ENCODE measurements around the gene PKD2.
A peak's percentile ranks its signal among the peaks of the same experiment; 100 is the strongest.
"Not testable (repeated sequence)": the region's sequence is repeated elsewhere in the genome, so short reads cannot be mapped to it uniquely, and the experiment has no call there.

PKD2 gene

DNA sequence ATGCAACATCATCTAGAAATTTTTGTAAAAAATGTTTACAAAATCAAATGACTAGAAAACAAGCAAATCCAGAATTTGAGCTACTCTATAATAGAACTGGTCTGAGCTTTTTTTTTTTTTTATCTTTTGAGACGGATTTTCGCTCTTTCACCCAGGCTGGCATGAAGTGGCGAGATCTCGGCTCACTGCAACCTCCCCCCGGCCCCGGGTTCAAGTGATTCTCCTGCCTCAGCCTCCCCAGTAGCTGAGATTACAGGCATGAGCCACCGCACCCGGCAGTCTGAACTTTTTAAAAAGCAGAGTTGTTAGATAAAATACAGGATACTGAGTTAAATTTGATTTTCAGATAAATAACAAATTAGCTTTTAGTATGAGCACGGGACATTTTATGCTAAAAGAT lies 20.9 kb upstream of the PKD2 start:
- no peak for DNase-seq (ENCODE audit: low read depth in 2 of 2)

DNA sequence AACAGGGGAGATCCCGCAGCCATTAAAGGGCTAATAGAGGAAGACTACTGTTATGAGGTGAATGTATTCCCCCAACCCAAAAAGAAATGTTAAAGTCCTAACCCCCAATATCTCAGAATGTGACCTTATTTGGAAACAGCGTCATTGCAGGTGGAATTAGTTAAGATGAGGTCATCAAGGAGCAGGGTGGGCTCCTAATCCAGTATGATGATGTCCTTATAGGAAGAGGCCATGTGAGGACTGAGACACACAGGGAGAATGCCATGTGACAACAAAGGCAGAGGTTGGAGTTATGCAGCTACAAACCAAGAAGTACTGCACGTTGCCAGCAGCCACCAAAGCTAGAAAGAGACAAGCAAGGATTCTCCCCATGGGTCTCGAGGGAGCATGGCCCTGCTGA lies 17.7 kb upstream of the PKD2 start:
- no peak for DNase-seq (ENCODE audit: low read depth in 2 of 2)

DNA sequence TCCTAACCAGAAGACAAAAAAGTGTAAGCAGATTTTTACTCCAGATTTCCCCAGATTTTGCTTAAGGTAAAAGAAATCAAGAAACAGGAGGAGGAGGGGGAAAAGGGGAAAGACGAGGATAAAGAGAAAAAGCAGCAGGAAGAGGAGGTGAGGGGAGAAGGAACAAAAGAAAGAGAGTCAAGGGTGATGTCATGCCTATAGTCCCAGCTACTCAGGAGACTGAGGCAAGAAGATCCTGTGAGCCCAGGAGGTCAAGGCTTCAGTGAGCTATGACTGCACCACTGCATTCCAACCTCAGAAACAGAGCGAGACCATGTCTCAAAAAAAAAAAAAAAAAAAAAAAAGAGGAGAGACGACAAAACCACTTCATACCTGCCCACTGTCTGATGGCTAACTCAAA lies 12.0 kb upstream of the PKD2 start:
- no peak for DNase-seq (ENCODE audit: low read depth in 2 of 2)

DNA sequence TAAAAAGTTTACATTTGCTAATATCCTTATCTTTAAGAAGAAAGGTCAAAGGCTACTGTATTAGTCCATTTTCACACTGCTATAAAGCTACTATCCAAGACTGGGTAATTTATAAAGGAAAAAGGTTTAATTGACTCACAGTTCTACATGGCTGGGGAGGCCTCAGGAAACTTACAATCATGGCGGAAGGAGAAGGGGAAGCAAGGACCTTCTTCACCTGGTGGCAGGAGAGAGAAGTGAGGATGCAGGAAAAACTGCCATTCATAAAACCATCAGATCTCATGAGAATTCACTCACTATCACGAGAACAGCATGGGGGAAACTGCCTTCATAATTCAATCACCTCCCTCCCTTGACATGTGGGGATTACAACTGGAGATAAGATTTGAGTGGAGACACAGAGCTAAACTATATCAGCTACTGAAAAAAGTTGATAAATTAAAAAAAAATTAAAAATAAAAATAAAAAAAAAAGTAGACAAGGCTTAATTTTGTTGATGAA lies 8.2 kb upstream of the PKD2 start:
- not testable (repeated sequence) for DNase-seq (ENCODE audit: low read depth in 2 of 2)

DNA sequence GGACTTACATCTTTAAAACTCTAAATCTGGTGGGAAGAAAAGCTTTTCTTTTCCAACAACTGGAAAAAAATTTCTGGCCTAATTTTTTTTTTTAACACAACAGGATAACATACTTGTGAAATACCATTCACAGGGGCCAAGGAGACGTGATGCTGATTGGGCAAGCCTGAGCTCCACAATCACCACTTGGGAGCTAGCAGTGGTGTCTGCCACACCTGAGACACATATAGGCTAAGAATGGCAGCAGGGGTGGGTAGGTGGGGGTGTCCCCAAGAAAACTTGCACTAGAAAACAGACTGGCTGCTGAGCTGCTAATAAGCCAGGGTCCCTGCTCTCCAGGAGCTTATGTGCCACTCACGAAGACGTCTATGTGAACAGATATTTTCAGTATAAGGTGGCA lies 5.6 kb upstream of the PKD2 start:
- no peak for DNase-seq (ENCODE audit: low read depth in 2 of 2)

DNA sequence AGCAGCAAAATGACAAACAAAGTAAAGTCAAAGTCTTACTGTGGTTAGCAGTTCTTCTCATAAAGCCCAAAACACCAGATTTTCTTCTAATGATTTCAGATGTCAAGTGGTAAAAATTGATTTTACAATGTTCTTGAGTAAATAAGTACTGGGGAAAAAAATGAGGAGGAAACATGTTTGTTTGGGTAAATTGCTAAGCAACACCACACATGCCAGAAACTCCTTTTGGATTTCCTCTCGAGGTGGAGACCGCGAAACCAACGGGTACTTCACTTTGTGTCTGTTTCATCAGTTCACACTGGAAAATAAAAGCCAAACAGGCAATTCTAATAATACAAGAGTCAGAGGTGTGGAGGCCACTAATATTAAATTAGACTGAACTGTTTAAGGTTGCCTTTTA lies 4.6 kb upstream of the PKD2 start:
- no peak for DNase-seq (ENCODE audit: low read depth in 2 of 2)

DNA sequence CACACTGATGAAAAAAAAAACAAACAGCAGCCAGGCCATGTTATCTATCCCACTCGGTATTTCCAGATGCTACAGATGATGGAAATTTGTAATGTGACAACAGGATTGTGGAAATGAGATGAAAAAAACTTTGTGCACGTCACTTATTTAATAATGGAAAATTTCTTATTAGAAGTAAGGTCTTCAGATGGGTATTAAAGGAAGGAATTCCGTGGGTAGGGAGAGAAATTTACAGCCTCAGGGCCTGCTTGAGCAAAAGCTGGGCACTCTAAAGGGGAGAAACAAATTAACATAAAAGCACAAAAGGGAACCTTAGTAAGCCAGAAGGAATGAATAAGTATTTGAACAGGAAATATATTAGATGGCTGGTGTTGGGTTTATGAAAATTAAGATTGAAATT lies 4.2 kb upstream of the PKD2 start:
- DNase-seq (ENCODE audit: low read depth in 2 of 2), result no peak

DNA sequence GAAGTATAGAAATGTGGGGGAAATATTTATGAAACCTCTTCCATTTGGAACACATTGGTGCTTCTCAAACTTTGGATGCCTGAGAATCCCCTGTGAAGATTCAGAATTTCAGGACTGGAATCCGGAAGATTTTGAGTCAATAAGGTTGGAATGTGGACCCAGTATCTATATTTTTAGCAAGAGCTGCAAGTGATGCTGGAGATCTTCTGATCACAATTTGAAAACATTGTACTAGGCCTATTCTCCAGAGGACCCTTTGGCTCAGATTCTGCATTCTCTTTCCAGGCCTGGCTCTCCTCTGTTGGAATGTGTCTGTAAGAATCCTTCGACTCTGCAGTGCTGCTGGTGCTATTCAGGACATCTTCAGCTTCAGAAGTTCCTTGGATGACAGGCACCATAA lies 2.4 kb upstream of the PKD2 start:
- no peak for DNase-seq (ENCODE audit: low read depth in 2 of 2)

DNA sequence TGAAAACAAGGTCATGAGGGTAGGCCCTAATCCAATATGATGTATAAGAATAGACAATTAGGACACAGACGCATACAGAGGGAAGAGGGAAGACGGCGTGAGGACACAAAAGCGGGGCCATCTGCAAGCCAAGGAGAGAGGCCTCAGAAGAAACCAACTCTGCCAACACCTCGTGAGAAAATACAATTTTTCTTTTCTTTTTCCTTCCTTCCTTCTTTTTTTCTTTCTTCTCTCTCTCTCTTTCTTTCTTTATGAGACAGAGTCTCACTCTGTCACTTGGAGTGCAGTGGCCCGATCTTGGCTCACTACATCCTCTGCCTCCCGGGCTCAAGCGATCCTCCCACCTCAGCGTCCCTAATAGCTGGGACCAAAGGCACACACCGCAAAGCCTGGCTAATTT lies 1.5 kb upstream of the PKD2 start:
- DNase-seq (ENCODE audit: low read depth in 2 of 2), result no peak

DNA sequence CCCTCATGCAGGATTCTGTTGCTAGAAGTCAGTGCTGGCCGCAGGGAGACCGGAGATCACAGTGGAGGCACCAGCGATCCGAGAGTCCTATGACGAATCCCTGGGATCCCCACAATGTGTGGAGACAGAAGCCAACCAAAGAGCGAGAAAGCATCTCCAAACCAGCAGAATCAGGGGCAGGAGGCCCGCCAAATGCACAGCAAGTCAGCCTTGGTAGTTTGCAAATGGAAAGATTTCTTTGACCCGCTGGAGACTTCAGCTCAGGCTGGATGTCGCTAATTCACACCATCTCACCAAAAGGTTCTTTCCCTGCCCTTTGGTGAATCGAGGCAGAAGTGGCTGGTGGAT lies 505 bp upstream of the PKD2 start:
- no peak for DNase-seq (ENCODE audit: low read depth in 2 of 2)

DNA sequence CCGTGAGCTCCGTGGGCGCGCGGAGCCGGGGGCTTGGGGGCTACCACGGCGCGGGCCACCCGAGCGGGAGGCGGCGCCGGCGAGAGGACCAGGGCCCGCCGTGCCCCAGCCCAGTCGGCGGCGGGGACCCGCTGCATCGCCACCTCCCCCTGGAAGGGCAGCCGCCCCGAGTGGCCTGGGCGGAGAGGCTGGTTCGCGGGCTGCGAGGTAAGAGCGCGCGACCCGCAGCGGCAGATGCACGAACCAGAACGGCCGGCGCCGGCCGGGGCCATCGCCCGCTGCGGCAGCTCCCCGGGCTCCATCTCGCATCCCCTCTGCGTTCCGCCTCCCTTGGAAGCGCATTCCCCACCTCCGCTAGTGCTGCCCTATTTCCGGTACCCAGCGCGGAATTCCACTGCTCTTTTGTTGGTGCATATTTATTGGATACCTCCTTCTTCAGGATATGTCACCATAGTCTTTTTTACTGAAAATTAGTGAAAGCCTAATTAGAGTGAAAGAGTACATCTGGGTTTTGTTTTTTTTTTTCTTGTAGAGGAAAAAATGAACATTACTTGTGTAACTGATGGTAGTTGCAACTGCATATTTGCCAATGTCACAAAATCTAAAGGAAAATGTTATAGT lies 797 bp downstream of the PKD2 start:
- peak in 1 of 2 experiments; percentile 16 for DNase-seq (ENCODE audit: low read depth in 2 of 2)

DNA sequence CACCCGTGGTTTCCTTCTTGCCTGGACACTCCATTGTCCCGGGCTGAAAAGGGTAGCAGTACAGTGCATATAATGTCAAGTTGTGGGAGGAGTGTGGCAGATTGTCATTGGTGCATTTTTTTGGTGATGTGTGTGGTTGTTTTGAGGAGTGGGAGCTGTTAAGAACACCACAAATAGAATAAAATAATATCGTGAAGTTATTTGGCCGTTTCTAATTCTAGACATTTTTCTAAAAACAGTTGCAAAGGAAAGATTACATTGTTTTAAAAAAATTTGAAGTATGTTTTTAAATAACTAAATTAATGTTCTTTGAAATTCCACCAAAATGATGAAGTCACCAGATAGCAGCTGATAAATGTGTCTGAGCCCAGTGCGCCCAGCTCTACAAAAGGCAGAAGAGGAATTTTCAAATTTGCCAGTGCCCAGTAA lies 1.3 kb downstream of the PKD2 start:
- DNase-seq (ENCODE audit: low read depth in 2 of 2), result no peak

DNA sequence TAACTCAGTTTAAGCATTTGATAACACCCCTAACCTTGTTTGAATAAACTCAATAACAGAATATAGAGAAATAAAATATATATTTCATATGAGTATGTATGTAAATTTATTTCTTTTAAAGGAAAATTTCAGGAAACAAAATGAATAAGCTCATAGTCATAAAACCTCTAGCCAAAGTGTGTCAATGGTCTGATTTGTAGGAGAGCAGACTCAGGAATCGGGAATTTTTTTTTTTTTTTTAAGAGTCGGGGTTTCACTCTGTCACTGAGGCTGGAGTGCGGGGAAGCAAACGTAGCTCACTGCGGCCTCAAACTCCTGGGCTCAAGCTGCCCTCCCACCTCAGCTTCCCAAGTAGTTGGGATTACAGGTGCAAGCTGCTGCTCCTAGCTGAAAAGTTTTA lies 2.4 kb downstream of the PKD2 start:
- no peak for DNase-seq (ENCODE audit: low read depth in 2 of 2)

DNA sequence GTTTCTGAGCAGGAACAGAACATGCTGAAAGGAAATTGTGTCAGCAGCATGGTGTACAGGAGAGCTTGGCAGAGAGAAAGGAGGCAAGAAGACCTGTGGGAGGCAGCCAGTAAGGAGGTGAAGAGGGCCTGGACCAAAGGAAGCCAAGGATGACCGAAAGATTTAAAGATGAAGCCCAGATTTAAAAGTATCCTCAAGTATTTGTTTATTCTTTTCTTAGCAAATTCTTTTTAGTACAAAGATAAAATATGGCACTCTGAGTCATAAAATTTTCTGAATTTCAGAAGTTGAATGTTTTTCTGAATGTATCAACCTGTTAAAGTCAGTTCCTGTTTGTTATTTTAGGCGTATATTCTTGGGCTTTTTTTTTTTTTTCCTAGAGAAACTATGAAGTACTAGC lies 3.5 kb downstream of the PKD2 start:
- no peak for DNase-seq (ENCODE audit: low read depth in 2 of 2)

DNA sequence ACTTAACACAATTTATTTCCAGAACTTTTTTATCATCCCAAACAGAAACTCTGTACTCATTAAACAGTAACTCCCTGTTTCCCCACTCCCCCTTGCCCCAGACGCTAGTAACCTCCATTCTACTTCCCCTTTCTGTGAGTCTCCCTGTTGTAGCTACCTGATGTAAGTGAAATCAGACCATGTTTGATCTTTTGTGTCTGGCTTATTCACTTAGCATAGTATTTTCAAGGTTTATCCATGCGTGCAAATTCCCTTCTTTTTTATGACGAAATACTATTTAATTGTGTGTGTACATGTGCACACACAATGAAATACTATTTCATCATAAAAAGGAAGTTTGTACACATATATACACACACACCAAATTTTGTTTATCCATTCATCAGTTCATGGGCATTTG lies 5.2 kb downstream of the PKD2 start:
- DNase-seq (ENCODE audit: low read depth in 2 of 2), result no peak

DNA sequence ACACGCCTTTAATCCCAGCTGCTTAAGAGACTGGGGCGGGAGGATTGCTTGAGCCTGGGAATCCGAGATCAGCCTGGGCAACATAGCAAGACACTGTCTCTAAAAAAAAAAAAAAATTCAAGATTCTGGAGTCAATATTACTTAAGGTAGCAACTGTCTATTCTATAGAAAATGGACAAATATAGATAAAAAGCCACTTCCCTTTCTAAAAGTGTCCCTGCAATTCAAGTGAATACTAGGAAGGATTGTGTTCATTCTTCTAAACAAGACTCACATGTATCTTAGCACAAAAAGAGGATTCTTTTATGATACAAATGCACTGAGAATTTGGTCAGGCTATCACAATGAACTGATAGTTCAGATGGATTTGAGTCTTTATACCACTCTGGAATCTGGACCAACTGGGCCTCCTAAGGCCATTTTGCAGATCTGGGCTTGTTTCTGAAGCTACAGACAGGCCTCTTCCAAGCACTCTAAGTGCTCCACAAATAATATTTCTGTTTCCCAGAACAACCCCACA lies 7.0 kb downstream of the PKD2 start:
- DNase-seq (ENCODE audit: low read depth in 2 of 2), result no peak

DNA sequence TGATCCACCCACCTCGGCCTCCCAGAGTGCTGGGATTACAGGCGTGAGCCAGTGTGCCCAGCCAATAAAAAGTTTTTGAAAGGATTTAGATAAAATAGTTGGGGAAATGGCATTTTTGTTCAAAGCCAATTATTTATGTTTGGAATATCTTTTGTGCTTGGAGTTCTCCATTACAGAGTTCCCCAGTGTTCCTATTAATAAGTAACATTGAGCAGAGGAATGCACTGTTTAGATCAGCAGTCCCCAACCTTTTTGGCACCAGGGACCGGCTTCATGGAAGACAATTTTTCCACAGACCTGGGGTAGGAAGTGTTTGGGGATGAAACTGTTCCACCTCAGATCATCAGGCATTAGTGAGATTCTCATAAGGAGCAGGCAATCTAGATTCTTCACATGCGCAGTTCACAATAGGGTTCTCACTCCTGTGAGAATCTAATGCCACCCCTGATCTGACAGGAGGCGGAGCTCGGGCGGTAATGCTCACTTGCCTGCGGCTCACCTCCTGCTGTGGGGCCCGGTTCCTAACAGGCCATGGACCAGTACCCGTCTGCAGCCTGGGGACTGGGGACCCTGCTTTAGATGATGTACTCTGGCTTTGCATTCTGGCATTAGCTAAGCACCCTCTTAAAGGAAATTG lies 8.3 kb downstream of the PKD2 start:
- DNase-seq (ENCODE audit: low read depth in 2 of 2), result no peak

DNA sequence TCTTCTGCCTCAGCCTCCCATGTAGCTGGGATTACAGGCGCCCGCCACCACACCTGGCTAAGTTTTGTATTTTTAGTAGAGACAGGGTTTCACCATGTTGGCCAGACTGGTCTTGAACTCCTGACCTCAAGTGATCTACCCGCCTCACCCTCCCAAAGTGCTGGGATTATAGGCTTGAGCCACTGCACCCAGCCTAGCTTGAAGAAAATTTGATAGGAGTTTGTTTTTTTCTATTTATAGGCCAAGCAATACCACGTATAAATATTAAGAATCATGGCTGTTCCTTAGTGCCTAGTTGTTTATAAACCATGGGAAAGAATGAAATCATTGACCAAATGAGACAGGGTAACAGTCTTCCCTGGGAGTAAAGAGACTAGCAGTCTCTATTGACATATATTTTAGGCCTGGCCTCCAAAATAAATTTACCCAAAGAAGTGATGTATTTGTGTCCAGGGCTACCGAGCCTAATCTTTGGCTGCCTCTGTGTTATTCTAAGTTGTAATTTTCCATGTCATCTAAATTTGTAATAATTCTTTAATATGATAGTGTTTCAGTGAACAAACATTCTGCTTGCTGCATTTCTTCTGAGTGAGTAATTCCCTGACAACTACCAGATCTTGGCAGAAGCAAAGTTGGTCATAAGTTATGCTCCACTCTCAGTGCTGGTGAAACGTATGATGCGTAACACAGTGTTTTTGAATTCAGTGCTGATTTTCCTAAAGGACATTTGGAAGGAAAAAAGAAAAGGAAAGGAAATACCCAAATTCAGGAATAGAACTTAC lies 10.3 kb downstream of the PKD2 start:
- no peak for DNase-seq (ENCODE audit: low read depth in 2 of 2)

DNA sequence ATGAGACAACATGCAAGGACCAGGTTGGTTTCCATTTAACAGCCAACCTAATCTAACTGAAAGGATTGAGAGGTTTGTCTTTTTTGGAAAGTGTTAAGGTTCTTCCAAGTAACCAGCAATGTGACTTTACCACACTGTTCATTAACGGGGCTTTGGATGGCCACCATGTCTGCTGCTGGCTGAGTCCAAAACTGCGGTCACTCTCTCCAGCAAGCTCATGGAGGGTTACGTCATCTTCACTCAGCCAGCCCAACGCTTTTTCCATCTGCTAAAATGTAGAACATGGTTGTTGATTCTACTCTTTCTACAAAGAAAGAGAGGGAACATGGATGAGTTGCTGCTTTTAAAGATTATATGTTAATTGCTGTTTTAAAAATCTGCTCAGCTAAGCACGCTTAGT lies 11.0 kb downstream of the PKD2 start:
- no peak for DNase-seq (ENCODE audit: low read depth in 2 of 2)

DNA sequence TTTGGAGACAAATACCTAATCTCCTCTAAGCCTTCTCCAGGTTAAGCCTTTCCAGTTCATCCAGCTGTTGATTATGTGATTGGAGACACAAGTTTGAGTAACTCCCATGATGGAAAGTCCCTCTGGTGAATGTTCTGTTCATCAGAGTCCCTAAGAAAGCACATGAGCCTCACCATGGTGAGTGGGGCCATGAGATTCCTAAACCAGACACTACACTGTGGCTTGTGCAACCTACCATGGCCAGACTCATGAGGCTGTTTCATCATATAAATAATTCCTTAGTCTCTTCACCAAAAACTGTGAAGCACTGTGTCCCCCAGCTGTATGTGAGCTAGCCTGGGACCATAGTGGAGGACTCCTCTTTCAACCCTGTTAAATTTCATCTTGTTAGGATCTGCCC lies 14.4 kb downstream of the PKD2 start:
- DNase-seq (ENCODE audit: low read depth in 2 of 2), result no peak

DNA sequence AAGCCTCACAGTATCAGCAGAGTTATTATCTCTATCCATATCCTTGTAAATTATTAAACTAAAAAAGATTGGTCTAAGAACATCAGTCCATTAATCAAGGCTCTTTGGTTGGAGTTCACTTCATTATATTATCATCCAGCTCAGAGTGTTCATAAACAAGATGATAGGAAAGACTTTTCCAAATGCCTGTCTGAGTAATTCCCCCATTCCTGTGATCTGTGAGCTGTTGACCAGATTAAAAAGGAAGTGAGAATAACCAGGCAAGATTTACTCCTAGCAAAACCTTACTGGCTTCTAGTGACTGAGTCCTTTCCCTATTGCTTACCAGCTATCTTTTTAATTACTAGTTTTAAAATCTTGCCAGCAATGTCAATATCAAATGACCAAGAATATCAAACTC lies 14.9 kb downstream of the PKD2 start:
- no peak for DNase-seq (ENCODE audit: low read depth in 2 of 2)

DNA sequence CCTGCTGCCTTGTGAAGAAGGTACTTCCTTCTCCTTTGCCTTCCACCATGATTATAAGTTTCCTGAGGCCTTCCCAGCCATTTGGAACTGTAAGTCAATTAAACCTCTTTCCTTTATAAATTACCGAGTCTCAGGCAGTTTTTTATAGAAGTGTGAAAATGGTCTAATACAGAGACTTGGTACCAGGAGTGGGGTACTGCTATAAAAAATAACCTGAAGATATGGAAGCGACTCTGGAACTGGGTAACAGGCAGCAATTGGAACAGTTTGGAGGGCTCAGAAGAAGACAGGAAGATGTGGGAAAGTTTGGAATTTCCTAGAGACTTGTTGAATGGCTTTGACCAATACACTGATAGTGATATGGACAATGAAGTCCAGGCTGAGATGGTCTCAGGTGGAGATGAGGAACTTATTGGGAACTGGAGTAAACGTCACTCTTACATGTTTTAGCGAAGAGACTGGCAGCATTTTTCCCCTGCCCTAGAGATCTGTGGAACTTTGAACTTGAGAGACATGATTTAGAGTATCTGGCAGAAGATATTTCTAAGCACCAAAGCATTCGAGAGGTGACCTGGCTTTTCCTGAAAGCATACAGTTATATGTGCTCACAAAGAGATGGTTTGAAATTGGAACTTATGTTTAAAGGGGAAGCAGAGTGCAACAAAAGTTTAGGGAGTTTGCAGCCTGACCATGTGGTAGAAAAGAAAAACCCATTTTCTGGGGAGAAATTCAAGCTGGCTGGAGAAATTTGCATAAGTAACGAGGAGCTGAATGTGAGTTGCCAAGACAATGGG lies 18.6 kb downstream of the PKD2 start:
- not testable (repeated sequence) for DNase-seq (ENCODE audit: low read depth in 2 of 2)

All from stimulated activated CD4-positive, alpha-beta T cell treated with anti-CD3 and anti-CD28 coated beads, Interleukin-12 subunit alpha, Interleukin-12 subunit beta, amount 100 ng/mL, for 24 hours (primary cell).